Astrocyte (in vitro differentiated cells and primary cell): ENCODE results near the gene RTL1. TPM values are rescaled to one million over a fixed set of nuclear protein-coding genes. Genes with fewer than 3 reads are reported as not detected.

Source experiments
- DNase-seq: peaks from one replicate; pipeline ENCODE4 v3.0.0-alpha.2; 2010; ENCODE audit warnings: low read depth
- FAIRE-seq: peaks from 2 replicates; lab custom pipeline; 2011; peaks lifted over from hg19 to GRCh38; lab: Jason Lieb, UNC
- H2AFZ ChIP-seq: 2 replicates; pipeline ENCODE4 v1.6.0; 2012; ENCODE audit warnings: low read depth, low read length, inconsistent platforms
- H3K27ac ChIP-seq: 2 replicates; pipeline ENCODE4 v1.5.1; 2011; ENCODE audit warnings: low read depth, low read length, inconsistent platforms
- H3K27me3 ChIP-seq: 2 replicates; pipeline ENCODE4 v1.6.0; 2011; ENCODE audit warnings: low read length, inconsistent platforms; ENCODE audit not compliant: insufficient read depth
- H3K36me3 ChIP-seq: 2 replicates; pipeline ENCODE4 v1.5.1; 2011; ENCODE audit warnings: low read length, inconsistent platforms; ENCODE audit not compliant: insufficient read depth
- H3K4me1 ChIP-seq: 2 replicates; pipeline ENCODE4 v1.5.1; 2011; ENCODE audit warnings: low read length, inconsistent platforms; ENCODE audit not compliant: insufficient read depth
- H3K4me2 ChIP-seq: 2 replicates; pipeline ENCODE4 v1.6.0; 2012; ENCODE audit warnings: low read length, inconsistent platforms
- H3K4me3 ChIP-seq: 2 replicates; pipeline ENCODE4 v1.5.1; 2011; ENCODE audit warnings: low read depth, mild to moderate bottlenecking, low read length, inconsistent platforms; ENCODE audit not compliant: insufficient read depth
- H3K79me2 ChIP-seq: 2 replicates; pipeline ENCODE4 v1.6.0; 2012; ENCODE audit warnings: mild to moderate bottlenecking, low read length, inconsistent platforms; ENCODE audit not compliant: insufficient read depth
- H3K9ac ChIP-seq: 2 replicates; pipeline ENCODE4 v1.6.0; 2012; ENCODE audit warnings: mild to moderate bottlenecking, low read length, inconsistent platforms
- H3K9me3 ChIP-seq: 2 replicates; pipeline ENCODE4 v1.5.1; 2012; ENCODE audit warnings: low read depth, mild to moderate bottlenecking, low read length, inconsistent platforms; ENCODE audit not compliant: insufficient read depth
- H4K20me1 ChIP-seq: 2 replicates; pipeline ENCODE4 v1.6.0; 2012; ENCODE audit warnings: low read length, inconsistent platforms; ENCODE audit not compliant: insufficient read depth
- H3K27ac Mint-ChIP-seq: one replicate; pipeline ENCODE4 v1.8.0; 2021; ENCODE audit warnings: mild to moderate bottlenecking, mixed read lengths; ENCODE audit not compliant: unreplicated experiment
- H3K27me3 Mint-ChIP-seq: one replicate; pipeline ENCODE4 v1.8.0; 2021; ENCODE audit warnings: low read depth, mixed read lengths; ENCODE audit not compliant: unreplicated experiment
- H3K36me3 Mint-ChIP-seq: one replicate; pipeline ENCODE4 v1.8.0; 2021; ENCODE audit warnings: low read depth, mixed read lengths; ENCODE audit not compliant: unreplicated experiment
- H3K4me1 Mint-ChIP-seq: one replicate; pipeline ENCODE4 v1.8.0; 2021; ENCODE audit warnings: low read depth, mixed read lengths; ENCODE audit not compliant: unreplicated experiment
- H3K4me3 Mint-ChIP-seq: one replicate; pipeline ENCODE4 v1.8.0; 2021; ENCODE audit warnings: mild to moderate bottlenecking, moderate library complexity, mixed read lengths; ENCODE audit not compliant: unreplicated experiment
- H3K9me3 Mint-ChIP-seq: one replicate; pipeline ENCODE4 v1.8.0; 2021; ENCODE audit warnings: mild to moderate bottlenecking, mixed read lengths; ENCODE audit not compliant: unreplicated experiment
- EZH2 ChIP-seq: IDR thresholded peaks from 2 replicates; pipeline ENCODE4 v1.6.1; 2012; ENCODE audit warnings: mild to moderate bottlenecking, low read length, inconsistent platforms; ENCODE audit not compliant: insufficient read depth
- total RNA-seq: library from RNA; stranded (reverse); gene quantifications from 2 replicates; pipeline ENCODE4 v1.2.1, GENCODE V29; 2021
- TF ChIP-seq, protein P1 (sequence below): IDR thresholded peaks from 2 replicates; pipeline ENCODE4 v1.5.1; 2011; ENCODE audit warnings: low read depth, mild to moderate bottlenecking, inconsistent platforms, low read length, moderate library complexity; ENCODE audit not compliant: insufficient read depth

The RTL1 gene
- total RNA-seq, 1 donor from 2014 or later = 0.18 TPM

- H3K9me3 Mint-ChIP-seq = peaks cover 4% of the 10 kb centered on the region
- H3K9ac ChIP-seq = no peak overlapping the region
- no peak for TF ChIP-seq EZH2
- TF ChIP-seq, protein P1, sequence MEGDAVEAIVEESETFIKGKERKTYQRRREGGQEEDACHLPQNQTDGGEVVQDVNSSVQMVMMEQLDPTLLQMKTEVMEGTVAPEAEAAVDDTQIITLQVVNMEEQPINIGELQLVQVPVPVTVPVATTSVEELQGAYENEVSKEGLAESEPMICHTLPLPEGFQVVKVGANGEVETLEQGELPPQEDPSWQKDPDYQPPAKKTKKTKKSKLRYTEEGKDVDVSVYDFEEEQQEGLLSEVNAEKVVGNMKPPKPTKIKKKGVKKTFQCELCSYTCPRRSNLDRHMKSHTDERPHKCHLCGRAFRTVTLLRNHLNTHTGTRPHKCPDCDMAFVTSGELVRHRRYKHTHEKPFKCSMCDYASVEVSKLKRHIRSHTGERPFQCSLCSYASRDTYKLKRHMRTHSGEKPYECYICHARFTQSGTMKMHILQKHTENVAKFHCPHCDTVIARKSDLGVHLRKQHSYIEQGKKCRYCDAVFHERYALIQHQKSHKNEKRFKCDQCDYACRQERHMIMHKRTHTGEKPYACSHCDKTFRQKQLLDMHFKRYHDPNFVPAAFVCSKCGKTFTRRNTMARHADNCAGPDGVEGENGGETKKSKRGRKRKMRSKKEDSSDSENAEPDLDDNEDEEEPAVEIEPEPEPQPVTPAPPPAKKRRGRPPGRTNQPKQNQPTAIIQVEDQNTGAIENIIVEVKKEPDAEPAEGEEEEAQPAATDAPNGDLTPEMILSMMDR = no peak
- no peaks in the 10 kb centered on the region for H3K27me3 ChIP-seq
- H3K4me1 Mint-ChIP-seq = no peaks in the 10 kb centered on the region
- peaks cover 92% of the 10 kb centered on the region for H4K20me1 ChIP-seq
- H3K27ac ChIP-seq = no peak overlapping the region
- H3K27me3 Mint-ChIP-seq = peaks cover 47% of the 10 kb centered on the region
- H3K4me1 ChIP-seq = peaks cover 6% of the 10 kb centered on the region
- no peak for DNase-seq
- FAIRE-seq = no peak
- no peak overlapping the region for H2AFZ ChIP-seq
- no peak overlapping the region for H3K4me2 ChIP-seq
- H3K27ac Mint-ChIP-seq = no peak overlapping the region
- H3K36me3 ChIP-seq = peaks cover 18% of the 10 kb centered on the region
- H3K4me3 Mint-ChIP-seq = no peak overlapping the region
- peaks cover 72% of the 10 kb centered on the region for H3K79me2 ChIP-seq
- no peak overlapping the region for H3K4me3 ChIP-seq
- H3K9me3 ChIP-seq = no peaks in the 10 kb centered on the region
- no peaks in the 10 kb centered on the region for H3K36me3 Mint-ChIP-seq
Observed at GRCh38 chr14:100864206-100864605, 39.3 kb downstream of the RTL1 start.

DNA sequence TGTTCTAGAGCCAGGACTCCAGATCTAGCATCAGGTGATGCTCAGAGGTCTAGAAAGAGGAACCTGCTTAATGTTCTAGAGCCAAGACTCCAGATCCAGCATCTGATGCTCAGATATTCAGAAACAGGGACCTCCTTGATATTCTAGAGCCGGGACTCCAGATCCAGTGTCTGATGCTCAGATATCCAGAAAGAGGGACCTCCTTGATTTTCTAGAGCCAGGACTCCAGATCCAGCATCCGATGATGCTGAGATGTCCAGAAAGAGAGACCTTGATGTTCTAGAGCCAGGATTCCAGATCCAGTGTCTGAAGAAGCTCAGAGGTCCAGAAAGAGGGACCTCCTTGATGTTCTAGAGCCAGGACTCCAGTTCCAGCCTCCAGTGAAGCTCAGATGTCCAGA, 40.7 kb downstream of the RTL1 start:
- Histone ChIP-seq H3K79me2 (peaks cover 84% of the 10 kb centered on the region), H3K36me3 (peaks cover 18% of the 10 kb centered on the region), H3K9me3 (no peaks in the 10 kb centered on the region), H3K9ac (no peak overlapping the region), H3K27ac (no peak overlapping the region), H3K4me1 (peaks cover 6% of the 10 kb centered on the region), H3K4me3 (no peak overlapping the region), H3K27me3 (no peaks in the 10 kb centered on the region), H2AFZ (no peak overlapping the region), H3K4me2 (no peak overlapping the region), H4K20me1 (peaks cover 96% of the 10 kb centered on the region)
- no peak overlapping the region for H3K4me3 Mint-ChIP-seq
- no peak for TF ChIP-seq EZH2
- TF ChIP-seq, protein P1 = no peak
- H3K9me3 Mint-ChIP-seq = peaks cover 2% of the 10 kb centered on the region
- FAIRE-seq = no peak
- peaks cover 51% of the 10 kb centered on the region for H3K27me3 Mint-ChIP-seq
- no peak overlapping the region for H3K27ac Mint-ChIP-seq
- no peaks in the 10 kb centered on the region for H3K4me1 Mint-ChIP-seq
- H3K36me3 Mint-ChIP-seq = no peaks in the 10 kb centered on the region
- DNase-seq = no peak

GRCh38 chr14:100862277-100862676, 41.2 kb downstream of the RTL1 start:
- no peaks in the 10 kb centered on the region for H3K27me3 ChIP-seq
- H4K20me1 ChIP-seq = peaks cover 98% of the 10 kb centered on the region
- H3K4me3 Mint-ChIP-seq = no peak overlapping the region
- no peak overlapping the region for H3K27ac Mint-ChIP-seq
- no peaks in the 10 kb centered on the region for H3K9me3 ChIP-seq
- peaks cover 2% of the 10 kb centered on the region for H3K9me3 Mint-ChIP-seq
- H3K9ac ChIP-seq = no peak overlapping the region
- peaks cover 6% of the 10 kb centered on the region for H3K4me1 ChIP-seq
- H3K27me3 Mint-ChIP-seq = peaks cover 53% of the 10 kb centered on the region
- peaks cover 85% of the 10 kb centered on the region for H3K79me2 ChIP-seq
- H3K27ac ChIP-seq = no peak overlapping the region
- TF ChIP-seq EZH2 = no peak
- TF ChIP-seq, protein P1 = no peak
- FAIRE-seq = no peak
- no peak overlapping the region for H3K4me2 ChIP-seq
- H3K36me3 Mint-ChIP-seq = no peaks in the 10 kb centered on the region
- peak; percentile 25 for DNase-seq
- no peaks in the 10 kb centered on the region for H3K4me1 Mint-ChIP-seq
- peaks cover 18% of the 10 kb centered on the region for H3K36me3 ChIP-seq
- H3K4me3 ChIP-seq = no peak overlapping the region
- H2AFZ ChIP-seq = no peak overlapping the region
